ENCODE data around the gene MAK.
A peak's percentile ranks its signal among the peaks of the same experiment; 100 is the strongest.
"Not testable (repeated sequence)": the region's sequence is repeated elsewhere in the genome, so short reads cannot be mapped to it uniquely, and the experiment has no call there.

The MAK gene, protein sequence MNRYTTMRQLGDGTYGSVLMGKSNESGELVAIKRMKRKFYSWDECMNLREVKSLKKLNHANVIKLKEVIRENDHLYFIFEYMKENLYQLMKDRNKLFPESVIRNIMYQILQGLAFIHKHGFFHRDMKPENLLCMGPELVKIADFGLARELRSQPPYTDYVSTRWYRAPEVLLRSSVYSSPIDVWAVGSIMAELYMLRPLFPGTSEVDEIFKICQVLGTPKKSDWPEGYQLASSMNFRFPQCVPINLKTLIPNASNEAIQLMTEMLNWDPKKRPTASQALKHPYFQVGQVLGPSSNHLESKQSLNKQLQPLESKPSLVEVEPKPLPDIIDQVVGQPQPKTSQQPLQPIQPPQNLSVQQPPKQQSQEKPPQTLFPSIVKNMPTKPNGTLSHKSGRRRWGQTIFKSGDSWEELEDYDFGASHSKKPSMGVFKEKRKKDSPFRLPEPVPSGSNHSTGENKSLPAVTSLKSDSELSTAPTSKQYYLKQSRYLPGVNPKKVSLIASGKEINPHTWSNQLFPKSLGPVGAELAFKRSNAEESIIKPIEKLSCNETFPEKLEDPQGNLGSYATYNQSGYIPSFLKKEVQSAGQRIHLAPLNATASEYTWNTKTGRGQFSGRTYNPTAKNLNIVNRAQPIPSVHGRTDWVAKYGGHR

GRCh38 chr6:10837995-10838793, at the start of gene MAK:
MAK (minus strand) TSS chr6:10838539; CDS start chr6:10830648, 7,891 bp downstream.
- peak; percentile 89 for DNase-seq

DNA sequence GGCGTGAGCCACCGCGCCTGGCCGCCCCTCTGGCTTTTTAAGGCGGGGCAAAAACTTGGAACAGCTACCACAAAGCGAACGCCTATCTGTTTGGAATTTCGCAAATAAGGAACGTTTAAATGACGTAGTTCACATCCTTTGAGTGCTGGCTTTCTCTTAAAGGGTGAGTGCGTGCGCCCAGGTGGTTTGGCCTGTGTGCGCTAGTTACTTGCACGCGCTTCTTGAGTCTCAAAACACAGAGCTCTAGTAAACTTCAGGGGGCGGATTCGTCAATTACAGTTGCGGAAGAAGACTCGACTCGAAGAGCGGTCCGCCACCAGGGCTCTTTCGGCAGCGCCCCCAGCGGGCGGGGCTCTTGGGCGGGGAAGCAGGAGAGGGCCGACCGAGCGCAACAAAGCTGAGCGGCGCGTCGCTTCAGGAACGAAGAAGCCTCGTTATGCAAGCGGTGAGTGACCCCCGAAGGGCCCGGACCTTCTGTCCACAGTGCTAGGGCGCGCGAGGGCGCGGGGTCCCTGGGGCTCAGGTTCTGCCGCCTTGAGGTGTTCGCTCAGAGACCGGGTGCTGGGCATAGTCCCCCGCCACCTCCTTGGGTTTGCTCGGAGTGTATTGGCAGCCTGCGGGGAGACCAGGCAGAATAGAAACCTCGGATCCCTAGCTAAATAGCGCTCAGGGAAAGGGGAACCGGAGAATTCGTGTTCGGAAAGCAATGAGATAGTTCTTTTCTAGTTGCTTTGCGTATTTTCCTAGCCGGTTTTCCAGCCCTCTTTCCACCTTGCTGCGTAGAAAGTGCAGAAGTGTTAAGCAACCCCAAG, 48.6 kb upstream of the MAK start, which contains the start of gene SYCP2L:
Gene SYCP2L, plus strand, starts transcription at position 362 of the 812 bp plus-strand sequence. Its CDS starts 75 bp downstream, at position 437.
- DNase-seq: peak; percentile 47

DNA sequence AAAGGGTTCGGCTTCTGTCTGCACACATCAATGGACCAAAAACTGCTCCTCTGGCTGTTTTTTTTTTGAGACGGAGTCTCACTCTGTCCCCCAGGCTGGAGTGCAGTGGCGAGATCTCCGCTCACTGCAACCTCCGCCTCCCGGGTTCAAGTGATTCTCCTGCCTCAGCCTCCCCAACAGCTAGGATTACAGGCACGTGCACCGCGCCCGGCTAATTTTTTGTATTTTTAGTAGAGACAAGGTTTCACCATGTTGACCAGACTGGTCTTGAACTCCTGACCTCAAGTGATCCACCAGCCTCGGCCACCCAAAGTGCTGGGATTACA, 48.0 kb upstream of the MAK start:
- DNase-seq: not testable (repeated sequence)

GRCh38 chr6:10884245-10884972, 46.1 kb upstream of the MAK start:
- DNase-seq: no peak

DNA sequence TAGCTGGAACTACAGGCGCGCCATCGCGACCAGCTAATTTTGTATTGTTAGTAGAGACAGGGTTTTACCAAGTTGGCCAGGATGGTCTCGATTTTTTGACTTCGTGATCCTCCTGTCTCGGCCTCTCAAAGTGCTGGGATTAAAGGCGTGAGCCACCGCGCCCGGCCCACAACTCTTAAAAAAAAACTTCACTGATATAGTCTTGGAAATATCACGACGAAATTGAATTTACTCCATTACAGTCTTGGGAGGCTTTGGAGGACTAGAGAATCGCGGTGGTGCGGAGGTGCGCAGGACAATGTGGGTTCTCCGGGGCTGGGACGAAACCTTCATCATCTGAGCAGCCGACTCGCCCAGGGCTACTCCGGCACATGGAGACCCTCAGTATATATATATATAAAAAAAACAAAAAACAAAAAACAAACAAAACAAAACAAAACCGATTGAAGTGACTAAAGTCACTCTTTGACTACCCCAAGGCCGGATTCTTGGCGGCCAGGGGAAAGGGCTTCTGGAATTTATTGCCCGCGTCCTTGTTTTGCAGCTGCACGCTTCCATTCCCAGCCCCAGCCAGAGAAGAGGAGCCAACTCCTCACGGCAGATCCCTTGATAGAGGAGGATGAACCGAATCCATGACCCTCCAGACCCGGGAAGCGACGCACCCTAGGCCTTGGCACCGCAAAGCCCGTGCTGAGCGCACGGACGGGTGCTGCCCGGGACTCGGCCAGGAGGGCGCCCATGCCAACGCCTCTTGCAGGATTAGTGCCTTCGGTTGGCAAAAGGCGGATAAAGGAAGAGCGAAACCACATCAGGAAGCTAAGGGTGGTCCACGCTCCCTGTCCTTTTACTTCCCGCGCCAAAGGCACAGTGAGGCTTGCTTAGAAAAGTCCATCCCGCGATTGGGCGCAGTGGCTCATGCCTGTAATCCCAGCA, 45.2 kb upstream of the MAK start:
- no peak for DNase-seq

- DNase-seq: no peak
These were observed 44.4 kb upstream of the MAK start for GRCh38 chr6:10882657-10883171.

- DNase-seq: not testable (repeated sequence)
These were observed 43.9 kb upstream of the MAK start for GRCh38 chr6:10882253-10882630.

DNA sequence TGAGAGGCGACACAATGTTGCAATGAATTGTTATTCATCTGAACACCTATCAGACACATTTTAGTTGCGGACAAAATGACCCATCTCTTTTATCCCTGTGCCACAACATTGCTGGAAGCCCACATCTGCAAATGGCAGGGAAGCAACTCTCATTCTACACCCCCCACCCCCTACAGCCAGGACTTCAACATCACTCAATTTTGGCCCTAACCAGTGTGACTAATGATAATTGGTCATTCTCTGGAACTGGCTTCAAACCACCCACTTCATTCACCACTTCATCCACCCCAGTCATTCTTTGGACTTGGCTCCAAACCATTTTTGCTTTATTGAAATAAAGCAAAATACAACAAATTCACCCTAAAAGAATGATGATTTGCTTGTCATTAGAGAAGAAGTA, 42.0 kb upstream of the MAK start:
- DNase-seq: no peak

DNA sequence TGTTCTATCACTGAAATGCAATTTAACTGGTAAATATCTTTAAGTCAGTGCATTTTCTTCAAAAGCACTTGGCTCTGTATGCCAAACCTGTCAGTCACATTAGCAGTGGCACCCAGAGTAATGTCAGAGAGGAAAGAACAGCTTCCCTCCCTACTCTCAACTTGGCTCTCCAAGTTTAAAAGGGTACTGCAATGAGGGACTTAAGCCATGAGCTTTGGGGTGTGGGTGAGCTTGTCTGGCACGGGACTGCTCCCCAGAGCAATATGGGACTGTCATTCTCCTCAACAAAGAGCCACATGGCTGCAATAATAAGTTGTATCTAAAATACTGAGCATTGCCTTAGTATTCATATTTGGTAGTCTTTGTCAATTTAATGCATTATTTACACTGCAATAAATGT, 39.5 kb upstream of the MAK start:
- no peak for DNase-seq

GRCh38 chr6:10877012-10877411, 38.7 kb upstream of the MAK start:
- no peak for DNase-seq

DNA sequence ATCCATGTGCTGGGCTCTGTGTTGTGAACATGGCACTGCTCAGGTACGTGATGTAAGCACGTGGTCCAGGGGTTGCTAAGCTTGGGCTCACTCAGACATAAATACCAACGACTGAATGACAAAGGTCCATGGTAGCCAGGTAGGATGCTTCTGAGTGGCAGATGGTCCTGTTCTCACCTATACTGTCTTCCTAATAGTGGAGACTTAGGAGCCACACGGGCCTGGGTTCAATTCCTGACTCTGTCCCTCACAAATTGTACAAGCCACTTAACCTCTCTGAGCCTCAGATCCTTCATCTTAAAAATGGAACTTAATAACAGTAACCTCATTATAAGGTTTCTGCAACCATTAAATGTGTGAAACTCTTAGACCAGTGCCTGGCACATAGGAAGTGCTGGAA, 36.7 kb upstream of the MAK start:
- no peak for DNase-seq

- DNase-seq: no peak
These were observed 35.9 kb upstream of the MAK start for GRCh38 chr6:10874207-10874606.

GRCh38 chr6:10873374-10873773, 35.0 kb upstream of the MAK start:
- no peak for DNase-seq

DNA sequence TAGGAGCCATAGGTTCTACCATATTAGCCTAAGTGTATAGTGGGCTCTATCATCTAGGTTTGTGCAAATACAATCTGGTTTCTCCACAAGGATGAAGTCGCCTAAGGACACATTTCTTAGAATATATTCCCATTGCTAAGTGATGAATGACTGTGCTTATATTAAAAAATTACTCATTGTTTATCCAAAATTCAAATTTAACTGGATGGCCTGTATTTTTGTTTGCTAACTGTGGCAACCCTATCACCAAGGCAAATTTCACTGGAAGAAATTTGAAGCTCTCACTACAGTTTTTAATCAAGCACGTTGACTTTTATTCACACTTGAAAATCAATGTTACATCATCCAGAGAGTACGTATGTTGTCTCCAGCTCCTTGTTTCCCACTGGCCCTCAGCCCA, 29.6 kb upstream of the MAK start:
- DNase-seq: no peak

- not testable (repeated sequence) for DNase-seq
These were observed 28.4 kb upstream of the MAK start for GRCh38 chr6:10866709-10867108.

DNA sequence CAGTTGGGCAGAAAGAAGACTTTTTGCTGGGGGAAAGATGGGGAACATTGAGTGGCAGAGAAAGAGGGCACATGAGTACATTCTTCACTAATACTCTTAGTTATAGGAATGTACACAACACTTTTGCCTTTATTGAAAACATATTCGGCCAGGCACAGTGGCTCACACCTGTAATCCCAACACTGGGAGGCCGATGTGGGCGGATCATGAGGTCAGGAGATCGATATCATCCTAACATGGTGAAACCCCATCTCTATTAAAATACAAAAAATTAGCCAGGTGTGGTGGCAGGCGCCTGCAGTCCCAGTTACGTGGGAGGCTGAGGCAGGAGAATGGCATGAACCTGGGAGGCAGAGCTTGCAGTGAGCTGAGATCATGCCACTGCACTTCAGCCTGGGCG, 24.7 kb upstream of the MAK start:
- not testable (repeated sequence) for DNase-seq

- no peak for DNase-seq
These were observed 24.0 kb upstream of the MAK start for GRCh38 chr6:10862361-10862760.

DNA sequence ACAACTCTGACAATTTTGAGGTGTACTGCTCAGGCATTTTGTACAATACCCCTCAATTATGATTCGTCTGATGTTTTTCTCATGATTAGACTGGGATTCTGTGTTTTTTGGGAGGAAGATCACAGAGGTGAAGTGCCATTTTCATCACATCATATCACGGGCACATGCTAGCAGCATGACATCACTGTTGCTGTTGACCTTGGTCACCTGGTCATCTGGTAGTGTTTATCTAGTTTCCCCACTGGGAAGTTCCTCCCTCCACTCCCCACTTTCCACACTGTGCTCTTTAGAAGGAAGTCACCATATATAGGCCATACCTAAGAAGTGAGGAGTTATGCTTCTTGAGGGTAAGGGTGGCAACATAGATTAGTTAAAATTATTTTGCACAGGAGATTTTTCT, 22.7 kb upstream of the MAK start:
- no peak for DNase-seq

GRCh38 chr6:10857259-10857658, 18.9 kb upstream of the MAK start:
- no peak for DNase-seq

DNA sequence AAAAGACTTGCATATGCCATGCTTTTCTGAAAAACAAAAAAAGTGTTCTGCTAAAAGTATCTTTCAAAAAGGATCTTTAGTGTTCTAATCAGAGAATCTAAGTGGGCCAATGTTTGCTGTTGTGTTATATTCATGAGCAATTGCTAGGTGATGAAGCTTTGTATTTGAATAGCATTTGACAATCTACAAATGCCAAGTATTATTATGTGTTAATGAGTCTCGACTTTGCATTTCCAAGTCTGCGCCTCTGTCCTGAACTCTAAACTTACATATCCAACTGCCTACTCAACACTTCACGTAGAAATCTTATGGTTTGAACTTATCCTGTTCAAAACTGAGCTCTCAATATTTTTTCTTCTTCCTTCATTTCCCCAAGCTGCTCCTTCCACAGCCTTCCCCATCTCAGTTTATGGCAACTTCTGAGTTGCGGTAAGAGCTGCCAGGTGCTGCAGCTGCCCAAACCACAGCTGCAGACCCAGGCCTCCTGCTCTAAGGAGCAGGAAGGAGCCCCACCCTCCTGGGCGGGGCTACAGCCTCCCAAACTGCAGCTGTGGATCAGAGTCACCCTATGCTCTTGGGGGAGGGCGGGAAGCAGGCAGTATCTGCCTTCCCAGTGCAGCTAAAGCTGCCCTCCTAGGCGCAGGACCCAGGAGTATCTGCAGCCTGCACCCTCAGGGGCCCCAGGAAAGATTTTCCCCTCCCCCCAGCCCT, 16.7 kb upstream of the MAK start:
- DNase-seq: peak; percentile 24
